A549 (cell line): ENCODE data around the gene COMT. TPM values are rescaled to one million over a fixed set of nuclear protein-coding genes. Genes with fewer than 3 reads are reported as not detected.

Source experiments
- ATAC-seq, 2 experiments: fragments of 200-7000 bp in 1 of 2; fragments of >200 bp in 1 of 2; cut with Nextera tagmentation in 1 of 2; cut with Tn5 transposase in 1 of 2; 3 replicates each; pipeline versions ENCODE4 v1.8.0 to v1.9.1; 2018 to 2020; ENCODE audit warnings: mild to moderate bottlenecking in 1 of 2, moderate library complexity in 1 of 2
- CTCF ChIA-PET: fragments of 300-600 bp; sonication (Branson Sonifier 250); formaldehyde crosslinking; extraction: SDS; loops from one replicate; lab custom pipeline; 2021; ENCODE audit warnings: antibody characterized with exemption, inconsistent platforms; lab: Yijun Ruan, JAX
- POLR2A ChIA-PET: fragments of 350-600 bp; formaldehyde crosslinking; extraction: SDS; loops from one replicate; lab custom pipeline; 2021; ENCODE audit warnings: antibody characterized with exemption, inconsistent platforms; lab: Yijun Ruan, JAX
- DNase-seq, 2 experiments: peaks; one replicate each; pipeline versions ENCODE4 v3.0.0 to v3.0.0-alpha.2; 2011 to 2016; ENCODE audit warnings: low read depth in 1 of 2, low spot score in 1 of 2
- FAIRE-seq: peaks from 2 replicates; lab custom pipeline; 2011; peaks lifted over from hg19 to GRCh38; lab: Jason Lieb, UNC
- H3K27ac ChIP-seq, 2 experiments: fragments of >200 bp; sonication (Bioruptor Twin); formaldehyde crosslinking; 3 replicates each; pipeline ENCODE4 v1.5.1; 2016 to 2017
- H3K4me1 ChIP-seq: fragments of >200 bp; sonication (Bioruptor Twin); formaldehyde crosslinking; 3 replicates; pipeline ENCODE4 v1.6.1; 2016
- H3K4me2 ChIP-seq: fragments of >200 bp; sonication (Bioruptor Twin); formaldehyde crosslinking; 3 replicates; pipeline ENCODE4 v1.6.1; 2016
- H3K4me3 ChIP-seq: fragments of >200 bp; sonication (Bioruptor Twin); formaldehyde crosslinking; 3 replicates; pipeline ENCODE4 v1.5.1; 2016
- H3K9me3 ChIP-seq: fragments of >200 bp; sonication (Bioruptor Twin); formaldehyde crosslinking; 3 replicates; pipeline ENCODE4 v1.6.1; 2016
- ATOH8 ChIP-seq: fragments of 250-450 bp; sonication (Bioruptor Pico); IDR thresholded peaks from 2 replicates; pipeline ENCODE4 v1.5.0; 2020; ENCODE audit warnings: low read depth, mild to moderate bottlenecking, moderate library complexity
- CBX2 ChIP-seq: fragments of 200-600 bp; sonication (generic); IDR thresholded peaks from 2 replicates; pipeline ENCODE4 v1.6.1; 2016; ENCODE audit warnings: low read depth, mild to moderate bottlenecking, borderline replicate concordance
- CBX8 ChIP-seq: fragments of 200-600 bp; sonication (generic); IDR thresholded peaks from 2 replicates; pipeline ENCODE4 v1.6.1; 2016
- CEBPB ChIP-seq, 2 experiments: fragments of >200 bp in 1 of 2; sonication (Bioruptor Twin) in 1 of 2; formaldehyde crosslinking in 1 of 2; IDR thresholded peaks; 2 replicates each; pipeline ENCODE4 v1.6.1; 2012 to 2016
- CHD2 ChIP-seq: fragments of 150-350 bp; IDR thresholded peaks from 2 replicates; pipeline ENCODE4 v1.6.1; 2014; ENCODE audit warnings: low read length; ENCODE audit not compliant: partially characterized antibody
- E2F6 ChIP-seq: IDR thresholded peaks from 2 replicates; pipeline ENCODE4 v1.6.1; 2012; ENCODE audit warnings: low read depth, borderline replicate concordance
- EHF ChIP-seq: fragments of 250-450 bp; sonication (Bioruptor Pico); IDR thresholded peaks from 2 replicates; pipeline ENCODE4 v1.5.0; 2020; ENCODE audit warnings: mild to moderate bottlenecking
- ELK1 ChIP-seq: fragments of 150-350 bp; IDR thresholded peaks from 2 replicates; pipeline ENCODE4 v1.6.1; 2014; ENCODE audit warnings: low read depth, mild to moderate bottlenecking, low read length
- FOSB ChIP-seq: fragments of 250-450 bp; sonication (Bioruptor Pico); IDR thresholded peaks from 2 replicates; pipeline ENCODE4 v1.5.0; 2020; ENCODE audit warnings: mild to moderate bottlenecking, moderate library complexity
- FOSL2 ChIP-seq, 2 experiments: fragments of 450-650 bp in 1 of 2; fragments of >200 bp in 1 of 2; sonication (Bioruptor Twin) in 1 of 2; formaldehyde crosslinking; IDR thresholded peaks; 2 replicates each; pipeline versions ENCODE4 v1.5.0 to v1.6.1; 2016 to 2020; ENCODE audit warnings: mild to moderate bottlenecking in 1 of 2, moderate library complexity in 1 of 2
- GATA3 ChIP-seq: IDR thresholded peaks from 2 replicates; pipeline ENCODE4 v1.6.1; 2012; ENCODE audit warnings: borderline replicate concordance
- HDAC2 ChIP-seq: fragments of 200-600 bp; sonication (generic); IDR thresholded peaks from 2 replicates; pipeline ENCODE4 v1.6.1; 2016
- HES2 ChIP-seq: fragments of >200 bp; sonication (Bioruptor Twin); formaldehyde crosslinking; IDR thresholded peaks from 2 replicates; pipeline ENCODE4 v1.6.1; 2016
- HOXA7 ChIP-seq: fragments of 250-450 bp; sonication (Bioruptor Pico); IDR thresholded peaks from 2 replicates; pipeline ENCODE4 v1.5.0; 2020; ENCODE audit warnings: mild to moderate bottlenecking, moderate library complexity
- JUNB ChIP-seq: fragments of >200 bp; sonication (Bioruptor Twin); formaldehyde crosslinking; IDR thresholded peaks from 2 replicates; pipeline ENCODE4 v1.6.1; 2016
- KDM1A ChIP-seq: fragments of 200-600 bp; sonication (generic); IDR thresholded peaks from 2 replicates; pipeline ENCODE4 v1.6.1; 2016; ENCODE audit warnings: low read depth, mild to moderate bottlenecking
- KDM5A ChIP-seq: fragments of 200-600 bp; sonication (generic); IDR thresholded peaks from 2 replicates; pipeline ENCODE4 v1.6.1; 2016; ENCODE audit warnings: antibody characterized with exemption, mild to moderate bottlenecking
- MAX ChIP-seq: IDR thresholded peaks from 2 replicates; pipeline ENCODE4 v1.6.1; 2012
- MAZ ChIP-seq: fragments of 150-350 bp; IDR thresholded peaks from 2 replicates; pipeline ENCODE4 v1.6.1; 2014; ENCODE audit warnings: antibody characterized with exemption, low read depth, low read length, borderline replicate concordance
- NFE2L2 ChIP-seq: fragments of 150-350 bp; conservative IDR thresholded peaks from 2 replicates; pipeline ENCODE4 v1.6.1; 2014; ENCODE audit warnings: low read length
- NR3C1 ChIP-seq: fragments of >200 bp; sonication (Bioruptor Twin); formaldehyde crosslinking; IDR thresholded peaks from 3 replicates; pipeline ENCODE4 v1.6.1; 2017
- POLR2A ChIP-seq: IDR thresholded peaks from 2 replicates; pipeline ENCODE4 v1.6.1; 2012; ENCODE audit warnings: mild to moderate bottlenecking, low read length
- RAD21 ChIP-seq, 2 experiments: fragments of >200 bp in 1 of 2; sonication (Bioruptor Twin) in 1 of 2; formaldehyde crosslinking in 1 of 2; IDR thresholded peaks in 1 of 2; conservative IDR thresholded peaks in 1 of 2; 2 replicates in 1 of 2; 3 replicates in 1 of 2; pipeline ENCODE4 v1.6.1; 2012 to 2018; ENCODE audit warnings: inconsistent platforms in 1 of 2
- RARB ChIP-seq: fragments of 250-450 bp; sonication (Bioruptor Pico); IDR thresholded peaks from 2 replicates; pipeline ENCODE4 v1.8.0; 2021; ENCODE audit warnings: mild to moderate bottlenecking, moderate library complexity
- RCOR1 ChIP-seq: fragments of 150-350 bp; IDR thresholded peaks from 2 replicates; pipeline ENCODE4 v1.6.1; 2014; ENCODE audit warnings: antibody characterized with exemption, low read length, low read depth
- SREBF2 ChIP-seq: fragments of 450-650 bp; IDR thresholded peaks from 2 replicates; pipeline ENCODE4 v1.6.1; 2014; ENCODE audit warnings: mild to moderate bottlenecking, moderate library complexity
- TFCP2L1 ChIP-seq: fragments of 250-450 bp; sonication (Bioruptor Pico); IDR thresholded peaks from 2 replicates; pipeline ENCODE4 v1.5.0; 2021; ENCODE audit warnings: mild to moderate bottlenecking
- USF2 ChIP-seq: fragments of 450-650 bp; IDR thresholded peaks from 2 replicates; pipeline ENCODE4 v1.6.1; 2014; ENCODE audit warnings: antibody characterized with exemption
- ZC3H11A ChIP-seq: fragments of 450-650 bp; IDR thresholded peaks from 2 replicates; pipeline ENCODE4 v1.6.1; 2014; ENCODE audit warnings: antibody characterized with exemption, mild to moderate bottlenecking
- ZSCAN20 ChIP-seq: fragments of 250-450 bp; sonication (Bioruptor Pico); IDR thresholded peaks from 2 replicates; pipeline ENCODE4 v1.8.0; 2022; ENCODE audit warnings: mild to moderate bottlenecking, moderate library complexity
- WGBS: methylation state at CpG from one replicate; pipeline ENCODE4 v1.1.6; 2017; ENCODE audit errors: missing lambda C conversion rate; 5-methylcytosine and 5-hydroxymethylcytosine counted together
- polyA plus RNA-seq, 4 experiments: library from polyadenylated mRNA; depleted of rRNA in 3 of 4; stranded (reverse); fragments of >200 nt; fragmentation: RNase III in 1 of 4; extraction: RNeasy Plus Mini Kit Qiagen cat#74134 plus additional on column Dnase treatment in 1 of 4; gene quantifications; 2 replicates in 3 of 4; 3 replicates in 1 of 4; pipeline ENCODE4 v1.2.3, GENCODE V29; 2011 to 2017

The COMT gene
- polyA plus RNA-seq, 2 of the 4 experiments (the other 2 are of a cell fraction), result 72.3 to 125 TPM

- Histone ChIP-seq H3K9me3 (no peaks in the 10 kb centered on the region), H3K27ac (no peak overlapping the region), H3K4me3 (no peak overlapping the region), H3K4me2 (no peak overlapping the region), H3K4me1 (no peaks in the 10 kb centered on the region)
- ATAC-seq, result no peak
- CTCF ChIA-PET, result interaction anchor here (2.2 to 6.6 kb wide), 3 partner anchors 10 to 170 kb away, joined by 6 to 56 read pairs (median 11); no protein-coding TSS in a partner anchor
- DNase-seq, result no peak
- FAIRE-seq, result no peak
- TF ChIP-seq GATA3, result no peak
- TF ChIP-seq ATOH8 (CRISPR knock-in tag), result no peak
- no peak for TF ChIP-seq ZC3H11A
- TF ChIP-seq MAX, result no peak
- TF ChIP-seq HOXA7 (CRISPR knock-in tag), result no peak
- TF ChIP-seq HDAC2, result no peak
- no peak for TF ChIP-seq USF2
- TF ChIP-seq POLR2A, result no peak
- no peak for TF ChIP-seq RCOR1
- no peak for TF ChIP-seq FOSB
- no peak for TF ChIP-seq RAD21 (conservative IDR thresholded peaks at IDR 0.05 in 1 of 2, IDR thresholded peaks at IDR 0.05 in 1 of 2)
- no peak for TF ChIP-seq MAZ
- TF ChIP-seq KDM1A, result no peak
- no peak for TF ChIP-seq FOSL2 (IDR thresholded peaks at IDR 0.05)
- no peak for TF ChIP-seq FOSL2 (CRISPR knock-in tag; IDR thresholded peaks at IDR 0.05)
- TF ChIP-seq CEBPB (IDR thresholded peaks at IDR 0.05), result no peak
- TF ChIP-seq E2F6, result no peak
- no peak for TF ChIP-seq EHF (CRISPR knock-in tag)
- TF ChIP-seq NR3C1, result no peak
- no peak for TF ChIP-seq JUNB
- POLR2A ChIA-PET, result no interaction called here
- 79% methylated on average over 8 of the region's 13 CpGs for WGBS
Measured at GRCh38 chr22:19900707-19901436, 40.7 kb upstream of the COMT start.

GRCh38 chr22:19901577-19902244 lies 39.9 kb upstream of the COMT start:
- DNase-seq (no peak), FAIRE-seq (no peak), ATAC-seq (no peak)
- TF ChIP-seq CBX8 (no peak), RARB (CRISPR knock-in tag) (no peak), ATOH8 (CRISPR knock-in tag) (no peak), NR3C1 (no peak), ZSCAN20 (CRISPR knock-in tag) (no peak), ELK1 (no peak), GATA3 (no peak), FOSB (no peak), HES2 (no peak), NFE2L2 (no peak), SREBF2 (no peak), TFCP2L1 (CRISPR knock-in tag) (no peak), CBX2 (no peak), KDM1A (no peak), HOXA7 (CRISPR knock-in tag) (no peak), KDM5A (no peak), CHD2 (no peak)
- Histone ChIP-seq H3K4me2 (no peak overlapping the region), H3K27ac (no peak overlapping the region), H3K4me3 (no peak overlapping the region), H3K9me3 (no peaks in the 10 kb centered on the region), H3K4me1 (no peaks in the 10 kb centered on the region)
- 69% methylated on average over 9 of the region's 11 CpGs for WGBS
- ChIA-PET POLR2A (no interaction called here), CTCF (interaction anchor here (2.2 to 6.6 kb wide), 4 partner anchors 9 to 171 kb away, joined by 6 to 56 read pairs (median 10); no protein-coding TSS in a partner anchor)
